Activated naive CD8-positive, alpha-beta T cell treated with anti-CD3 and anti-CD28 coated beads for 36 hours (primary cell): ENCODE data around the gene CCDC40. TPM values are rescaled to one million over a fixed set of nuclear protein-coding genes. Genes with fewer than 3 reads are reported as not detected.
"Not testable (repeated sequence)": the region's sequence is repeated elsewhere in the genome, so short reads cannot be mapped to it uniquely, and the experiment has no call there.

Experiments used
- DNase-seq: peaks from one replicate; pipeline ENCODE4 v3.0.0; 2021
- H3K27ac Mint-ChIP-seq: one replicate; pipeline ENCODE4 v1.8.0; 2022; ENCODE audit warnings: mild to moderate bottlenecking, moderate library complexity, mixed read lengths
- H3K27me3 Mint-ChIP-seq: one replicate; pipeline ENCODE4 v1.8.0; 2022; ENCODE audit warnings: mild to moderate bottlenecking, mixed read lengths
- H3K36me3 Mint-ChIP-seq: one replicate; pipeline ENCODE4 v1.8.0; 2021; ENCODE audit warnings: mild to moderate bottlenecking, mixed read lengths
- H3K4me1 Mint-ChIP-seq: one replicate; pipeline ENCODE4 v1.8.0; 2021; ENCODE audit warnings: mixed read lengths
- H3K4me3 Mint-ChIP-seq: one replicate; pipeline ENCODE4 v1.8.0; 2022; ENCODE audit warnings: mild to moderate bottlenecking, moderate library complexity, mixed read lengths
- H3K9me3 Mint-ChIP-seq: one replicate; pipeline ENCODE4 v1.8.0; 2022; ENCODE audit warnings: mixed read lengths
- total RNA-seq, 2 experiments: library from RNA; stranded (reverse); gene quantifications; one replicate each; pipeline ENCODE4 v1.2.3, GENCODE V29; 2021

The CCDC40 gene
- total RNA-seq, 2 experiments from 2014 or later = 1.2 to 1.3 TPM

GRCh38 chr17:79993390-79994227 lies 42.8 kb upstream of the CCDC40 start:
- Mint-ChIP-seq H3K9me3 (no peaks in the 10 kb centered on the region), H3K4me3 (peak overlapping the region; percentile 81), H3K4me1 (peaks cover 55% of the 10 kb centered on the region)

GRCh38 chr17:79994228-79994569 lies 42.2 kb upstream of the CCDC40 start:
- H3K27me3 Mint-ChIP-seq, H3K4me3 Mint-ChIP-seq, H3K9me3 Mint-ChIP-seq, H3K36me3 Mint-ChIP-seq, DNase-seq: not testable (repeated sequence)
- H3K27ac Mint-ChIP-seq = peak overlapping the region; percentile 91
- H3K4me1 Mint-ChIP-seq = peaks cover 56% of the 10 kb centered on the region

More at GRCh38 chr17:79993390-79994227, 42.8 kb upstream of the CCDC40 start:
- H3K27me3 Mint-ChIP-seq = no peaks in the 10 kb centered on the region
- DNase-seq = peak; percentile 83
- peaks cover 6% of the 10 kb centered on the region for H3K36me3 Mint-ChIP-seq
- H3K27ac Mint-ChIP-seq = peak overlapping the region; percentile 91

GRCh38 chr17:79994602-79995001 lies 41.8 kb upstream of the CCDC40 start:
- Mint-ChIP-seq H3K36me3 (peaks cover 6% of the 10 kb centered on the region), H3K9me3 (no peaks in the 10 kb centered on the region), H3K4me1 (peaks cover 56% of the 10 kb centered on the region), H3K4me3 (no peak overlapping the region), H3K27me3 (no peaks in the 10 kb centered on the region), H3K27ac (peak overlapping the region; percentile 45)
- no peak for DNase-seq

- H3K27me3 Mint-ChIP-seq = no peaks in the 10 kb centered on the region
- no peaks in the 10 kb centered on the region for H3K9me3 Mint-ChIP-seq
- no peak for DNase-seq
- H3K4me3 Mint-ChIP-seq = no peak overlapping the region
- H3K36me3 Mint-ChIP-seq = peaks cover 9% of the 10 kb centered on the region
- peak overlapping the region; percentile 96 for H3K27ac Mint-ChIP-seq
- peaks cover 54% of the 10 kb centered on the region for H3K4me1 Mint-ChIP-seq
Observed at GRCh38 chr17:79995696-79996095, 40.7 kb upstream of the CCDC40 start.

GRCh38 chr17:79996291-79996690 lies 40.2 kb upstream of the CCDC40 start:
- peak overlapping the region; percentile 96 for H3K27ac Mint-ChIP-seq
- H3K4me3 Mint-ChIP-seq = no peak overlapping the region
- DNase-seq = no peak
- H3K9me3 Mint-ChIP-seq = no peaks in the 10 kb centered on the region
- H3K36me3 Mint-ChIP-seq = peaks cover 9% of the 10 kb centered on the region
- H3K4me1 Mint-ChIP-seq = peaks cover 52% of the 10 kb centered on the region
- no peaks in the 10 kb centered on the region for H3K27me3 Mint-ChIP-seq

- Mint-ChIP-seq H3K27ac (peak overlapping the region; percentile 96), H3K4me1 (peaks cover 51% of the 10 kb centered on the region), H3K27me3 (no peaks in the 10 kb centered on the region), H3K4me3 (peak overlapping the region; percentile 65), H3K36me3 (peaks cover 9% of the 10 kb centered on the region), H3K9me3 (no peaks in the 10 kb centered on the region)
- DNase-seq = peak; percentile 70
Observed at GRCh38 chr17:79997011-79997660, 39.3 kb upstream of the CCDC40 start.

- H3K27ac Mint-ChIP-seq = no peak overlapping the region
- DNase-seq = no peak
- H3K4me1 Mint-ChIP-seq = peaks cover 30% of the 10 kb centered on the region
- H3K36me3 Mint-ChIP-seq = peaks cover 3% of the 10 kb centered on the region
- no peaks in the 10 kb centered on the region for H3K9me3 Mint-ChIP-seq
- no peaks in the 10 kb centered on the region for H3K27me3 Mint-ChIP-seq
- no peak overlapping the region for H3K4me3 Mint-ChIP-seq
Observed at GRCh38 chr17:80000136-80000535, 36.3 kb upstream of the CCDC40 start.

- no peak overlapping the region for H3K4me3 Mint-ChIP-seq
Observed at GRCh38 chr17:80000981-80001775, 35.3 kb upstream of the CCDC40 start.

GRCh38 chr17:80002070-80002641 lies 34.3 kb upstream of the CCDC40 start:
- Mint-ChIP-seq H3K9me3 (no peaks in the 10 kb centered on the region), H3K4me1 (peaks cover 17% of the 10 kb centered on the region), H3K4me3 (no peak overlapping the region), H3K27ac (no peak overlapping the region), H3K27me3 (no peaks in the 10 kb centered on the region), H3K36me3 (peaks cover 3% of the 10 kb centered on the region)
- DNase-seq = no peak

More at GRCh38 chr17:80000981-80001775, 35.3 kb upstream of the CCDC40 start:
- Mint-ChIP-seq H3K27ac (no peak overlapping the region), H3K4me1 (peaks cover 27% of the 10 kb centered on the region), H3K36me3 (peaks cover 3% of the 10 kb centered on the region), H3K9me3 (no peaks in the 10 kb centered on the region), H3K27me3 (no peaks in the 10 kb centered on the region)
- no peak for DNase-seq

GRCh38 chr17:80002690-80003490 lies 33.6 kb upstream of the CCDC40 start:
- Mint-ChIP-seq H3K36me3 (peaks cover 3% of the 10 kb centered on the region), H3K4me3 (no peak overlapping the region), H3K4me1 (peaks cover 10% of the 10 kb centered on the region), H3K9me3 (no peaks in the 10 kb centered on the region), H3K27me3 (no peaks in the 10 kb centered on the region), H3K27ac (no peak overlapping the region)
- no peak for DNase-seq

- Mint-ChIP-seq H3K4me1 (peaks cover 7% of the 10 kb centered on the region), H3K27me3 (no peaks in the 10 kb centered on the region), H3K9me3 (no peaks in the 10 kb centered on the region), H3K27ac (peak overlapping the region; percentile 36), H3K36me3 (peaks cover 3% of the 10 kb centered on the region), H3K4me3 (no peak overlapping the region)
- no peak for DNase-seq
Observed at GRCh38 chr17:80003969-80004368, 32.5 kb upstream of the CCDC40 start.

- Mint-ChIP-seq H3K27ac (no peak overlapping the region), H3K4me1 (peaks cover 7% of the 10 kb centered on the region), H3K27me3 (no peaks in the 10 kb centered on the region), H3K9me3 (no peaks in the 10 kb centered on the region), H3K4me3 (peak overlapping the region; percentile 16), H3K36me3 (no peaks in the 10 kb centered on the region)
- DNase-seq = peak; percentile 68
Observed at GRCh38 chr17:80005360-80006338, 30.8 kb upstream of the CCDC40 start.

- H3K36me3 Mint-ChIP-seq = no peaks in the 10 kb centered on the region
- peak overlapping the region; percentile 16 for H3K4me3 Mint-ChIP-seq
- no peaks in the 10 kb centered on the region for H3K27me3 Mint-ChIP-seq
- H3K27ac Mint-ChIP-seq = no peak overlapping the region
- H3K9me3 Mint-ChIP-seq = no peaks in the 10 kb centered on the region
- no peak for DNase-seq
- H3K4me1 Mint-ChIP-seq = peaks cover 7% of the 10 kb centered on the region
Observed at GRCh38 chr17:80006339-80006720, 30.1 kb upstream of the CCDC40 start.
